ENCODE results near the gene CIZ1.

The CIZ1 gene

GRCh38 chr9:128128836-128129590, 62.4 kb downstream of the CIZ1 start:
- peaks cover 15% of the 10 kb centered on the region for H3K27me3 ChIP-seq (ENCODE audit: control insufficient read depth, low read length)
- TF ChIP-seq EZH2phosphoT487 (IDR thresholded peaks at IDR 0.05; ENCODE audit: borderline replicate concordance, low read length), result no peak
- TF ChIP-seq CTCF (IDR thresholded peaks at IDR 0.05; ENCODE audit: low read depth, low read length, poor library complexity, severe bottlenecking), result no peak
- H3K27ac ChIP-seq (ENCODE audit: low read depth, low read length), result no peak overlapping the region
- H3F3A ChIP-seq (ENCODE audit: control insufficient read depth, insufficient read depth), result no peaks in the 10 kb centered on the region
- H3K9me2 ChIP-seq (replicated peaks; ENCODE audit: control insufficient read depth, low read length), result no peaks in the 10 kb centered on the region
- H3K36me3 ChIP-seq (ENCODE audit: control insufficient read depth, low read length), result peaks cover 25% of the 10 kb centered on the region
- H3K79me2 ChIP-seq (ENCODE audit: control insufficient read depth, low read length), result peaks cover 34% of the 10 kb centered on the region
- H3K4me2 ChIP-seq (ENCODE audit: low read length), result peak overlapping the region; percentile 88
- H3K4me3 ChIP-seq (ENCODE audit: low read length), result peak overlapping the region; percentile 92
- H3K4me1 ChIP-seq (ENCODE audit: control insufficient read depth, low read length), result peaks cover 24% of the 10 kb centered on the region
- H3K9me3 ChIP-seq (ENCODE audit: control insufficient read depth, insufficient read depth, low read length), result no peaks in the 10 kb centered on the region
- peaks cover 6% of the 10 kb centered on the region; the same call in 1 of the 2 replicates for H4K20me1 ChIP-seq (ENCODE audit: control insufficient read depth, insufficient read depth, low read depth, low read length)

- Histone ChIP-seq H4K20me1 (ENCODE audit: control insufficient read depth, insufficient read depth, low read depth, low read length) (peaks cover 6% of the 10 kb centered on the region; the same call in 1 of the 2 replicates), H3K27me3 (ENCODE audit: control insufficient read depth, low read length) (peaks cover 7% of the 10 kb centered on the region), H3K4me1 (ENCODE audit: control insufficient read depth, low read length) (peaks cover 24% of the 10 kb centered on the region), H3K9me3 (ENCODE audit: control insufficient read depth, insufficient read depth, low read length) (no peaks in the 10 kb centered on the region), H3K4me3 (ENCODE audit: low read length) (peak overlapping the region; percentile 92), H3K4me2 (ENCODE audit: low read length) (peak overlapping the region; percentile 88), H3K9me2 (replicated peaks; ENCODE audit: control insufficient read depth, low read length) (no peaks in the 10 kb centered on the region), H3K36me3 (ENCODE audit: control insufficient read depth, low read length) (peaks cover 32% of the 10 kb centered on the region), H3K79me2 (ENCODE audit: control insufficient read depth, low read length) (peaks cover 34% of the 10 kb centered on the region), H3K27ac (ENCODE audit: low read depth, low read length) (peak overlapping the region; percentile 93), H3F3A (ENCODE audit: control insufficient read depth, insufficient read depth) (no peaks in the 10 kb centered on the region)
- TF ChIP-seq CTCF (IDR thresholded peaks at IDR 0.05; ENCODE audit: low read depth, low read length, poor library complexity, severe bottlenecking) (no peak), EZH2phosphoT487 (IDR thresholded peaks at IDR 0.05; ENCODE audit: borderline replicate concordance, low read length) (no peak)
Observed at GRCh38 chr9:128127990-128128835, 63.2 kb downstream of the CIZ1 start.

DNA sequence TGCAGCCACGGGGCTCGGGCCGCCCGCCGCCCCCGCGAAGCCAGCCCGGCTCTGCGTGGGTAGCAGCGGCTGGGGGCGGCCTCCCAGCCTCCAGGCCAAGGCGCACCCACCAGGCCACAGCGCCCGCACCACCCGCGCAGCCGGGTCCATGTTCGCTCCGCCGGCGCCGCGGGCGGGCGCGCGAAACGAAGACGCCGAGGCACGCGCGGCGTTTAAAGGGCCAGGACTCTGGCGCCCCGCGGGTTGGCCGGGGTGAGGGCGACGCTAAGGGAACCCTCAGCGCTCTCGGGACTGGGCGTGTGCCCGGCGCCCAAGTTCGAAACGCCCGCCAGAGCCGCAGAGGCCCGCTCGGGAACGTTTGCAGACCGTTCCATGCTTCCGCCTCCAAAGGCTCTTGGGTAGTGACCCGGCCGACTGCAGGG, 63.8 kb downstream of the CIZ1 start, which contains the start of gene PTGES2:
Gene PTGES2 (minus strand): TSS at position 162 of the 422 bp plus-strand sequence. CDS start 12 bp downstream, at position 150.
- Histone ChIP-seq H3K9me2 (replicated peaks; ENCODE audit: control insufficient read depth, low read length) (no peaks in the 10 kb centered on the region), H3K79me2 (ENCODE audit: control insufficient read depth, low read length) (peaks cover 34% of the 10 kb centered on the region), H3K27me3 (ENCODE audit: control insufficient read depth, low read length) (peaks cover under 1% of the 10 kb centered on the region; the same call in 1 of the 2 replicates), H3K27ac (ENCODE audit: low read depth, low read length) (peak within 1 kb of the TSS; percentile 93), H3K4me1 (ENCODE audit: control insufficient read depth, low read length) (peaks cover 24% of the 10 kb centered on the region), H3K4me3 (ENCODE audit: low read length) (peak within 1 kb of the TSS; percentile 92), H4K20me1 (ENCODE audit: control insufficient read depth, insufficient read depth, low read depth, low read length) (peaks cover 6% of the 10 kb centered on the region; the same call in 1 of the 2 replicates), H3F3A (ENCODE audit: control insufficient read depth, insufficient read depth) (no peaks in the 10 kb centered on the region), H3K9me3 (ENCODE audit: control insufficient read depth, insufficient read depth, low read length) (no peaks in the 10 kb centered on the region), H3K4me2 (ENCODE audit: low read length) (peak within 1 kb of the TSS; percentile 88), H3K36me3 (ENCODE audit: control insufficient read depth, low read length) (peaks cover 38% of the 10 kb centered on the region)
- TF ChIP-seq EZH2phosphoT487 (IDR thresholded peaks at IDR 0.05; ENCODE audit: borderline replicate concordance, low read length) (no peak), CTCF (IDR thresholded peaks at IDR 0.05; ENCODE audit: low read depth, low read length, poor library complexity, severe bottlenecking) (no peak)

Measured in DOHH2 (cell line).